Erythroblast (primary cell): ENCODE data around the gene NF1.

Source experiments
- GATA1 ChIP-seq: IDR thresholded peaks from 2 replicates; pipeline ENCODE4 v1.6.1; 2011; ENCODE audit warnings: low read depth, mild to moderate bottlenecking, control low read depth, low read length, moderate library complexity
- POLR2A ChIP-seq: IDR thresholded peaks from 2 replicates; pipeline ENCODE4 v1.6.1; 2011; ENCODE audit warnings: mild to moderate bottlenecking, low read length

DNA sequence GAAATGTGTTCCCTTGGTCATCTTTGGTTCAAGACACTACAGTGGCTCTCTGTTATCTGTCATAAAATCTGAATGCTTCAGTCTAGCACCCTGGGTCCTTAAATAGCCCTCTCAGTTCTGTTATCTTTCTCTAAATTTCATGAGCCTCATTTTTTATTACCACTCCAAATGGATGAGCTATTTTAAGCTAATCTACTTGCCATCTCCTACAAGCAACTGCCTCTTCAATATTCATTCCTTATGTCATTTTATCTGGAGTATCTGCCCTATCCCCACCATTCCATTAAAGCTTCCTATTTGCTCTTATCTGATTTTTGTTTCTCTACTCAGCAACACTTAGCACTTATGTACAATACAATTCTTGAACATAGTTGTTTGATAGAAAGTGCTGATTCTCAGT, 254.7 kb downstream of the NF1 start:
- TF ChIP-seq POLR2A (no peak), GATA1 (no peak)
